ENCODE measurements around the gene TMEM163.

Gene TMEM163

DNA sequence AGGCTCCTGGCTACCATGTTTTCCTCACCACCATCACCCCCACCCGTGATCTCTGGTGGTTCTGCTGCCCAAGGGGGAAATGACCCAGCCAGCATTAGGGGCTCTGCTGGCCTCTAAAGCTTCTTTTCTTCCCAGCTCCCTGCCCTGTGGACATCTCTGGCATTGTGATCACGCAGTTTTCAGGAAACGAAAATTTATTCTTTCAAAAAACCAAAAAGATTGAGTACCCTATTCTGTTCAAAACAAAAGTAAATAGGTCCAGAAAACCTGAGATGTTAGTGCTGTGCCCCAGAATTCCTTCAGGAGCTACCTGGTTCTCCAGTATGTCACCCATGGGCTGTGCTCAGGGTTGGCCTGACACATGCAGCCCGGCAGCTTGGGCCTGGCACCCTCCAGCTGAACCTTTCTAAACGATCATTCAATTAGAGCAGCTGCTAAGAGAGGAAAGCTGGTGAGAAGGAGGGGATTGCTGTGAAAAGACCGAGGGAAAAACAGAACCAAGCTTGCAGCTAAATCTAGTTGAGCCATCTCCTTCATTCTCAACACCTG is 307.4 kb downstream of the TMEM163 start:
- H3K4me2 ChIP-seq (ENCODE audit: low read length), result no peak overlapping the region
- no peaks in the 10 kb centered on the region for H3K27me3 ChIP-seq (ENCODE audit: insufficient read depth, low read length, poor library complexity)
- no CpG with 5 or more reads among the region's 6 CpGs for WGBS (ENCODE audit: extremely low coverage, insufficient coverage, low lambda C conversion rate)
- no peak overlapping the region for H3K9ac ChIP-seq (ENCODE audit: low read length)
- no peak for DNase-seq
- no peak overlapping the region for H4K8ac ChIP-seq (ENCODE audit: low read depth, low read length)
- H2BK120ac ChIP-seq (ENCODE audit: low read depth, low read length), result no peak overlapping the region
- H3K79me2 ChIP-seq (ENCODE audit: control insufficient read depth, insufficient read depth, low read length), result no peaks in the 10 kb centered on the region
- H2AK5ac ChIP-seq (ENCODE audit: low read length), result no peak overlapping the region
- H3K4ac ChIP-seq (ENCODE audit: low read depth, low read length), result no peak overlapping the region
- H3K23ac ChIP-seq (ENCODE audit: low read length), result no peak overlapping the region
- H3K18ac ChIP-seq (ENCODE audit: low read length), result no peak overlapping the region
- no peaks in the 10 kb centered on the region for H3K36me3 ChIP-seq (ENCODE audit: control insufficient read depth, insufficient read depth, low read length)
- no peak overlapping the region for H3K4me3 ChIP-seq (ENCODE audit: low read length)
- H3K27ac ChIP-seq (ENCODE audit: low read depth, low read length), result no peak overlapping the region
- peaks cover 2% of the 10 kb centered on the region for H3K4me1 ChIP-seq (ENCODE audit: control insufficient read depth, low read depth, low read length)
- H3K56ac ChIP-seq (ENCODE audit: low read length), result peak overlapping the region; percentile 64
- no peak overlapping the region for H2BK15ac ChIP-seq (replicated peaks; ENCODE audit: low read depth)
- no peak overlapping the region for H4K5ac ChIP-seq (ENCODE audit: low read length)
- H2BK5ac ChIP-seq (ENCODE audit: low read length), result no peak overlapping the region
- H3K79me1 ChIP-seq (ENCODE audit: low read length), result no peaks in the 10 kb centered on the region

DNA sequence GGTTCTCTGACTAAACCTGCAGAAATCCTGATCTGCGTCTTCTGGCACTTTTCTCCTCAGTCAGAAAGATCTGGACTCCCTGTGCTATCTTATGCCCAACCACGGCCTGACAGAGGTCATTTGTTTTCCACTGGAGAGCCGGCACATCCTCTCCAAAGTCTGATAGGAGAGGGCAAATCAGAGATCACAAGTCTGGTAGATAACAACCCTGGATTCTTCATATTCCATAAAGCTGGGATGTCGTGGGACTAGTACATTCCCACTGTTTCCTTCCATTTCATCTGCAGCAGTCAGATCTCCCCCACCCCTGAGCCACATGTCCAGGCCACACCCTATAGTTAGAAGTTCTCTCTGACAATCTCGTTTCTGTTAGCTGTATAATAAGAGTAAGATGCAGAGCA is 308.0 kb downstream of the TMEM163 start:
- no peak for DNase-seq
- Histone ChIP-seq H3K23ac (ENCODE audit: low read length) (no peak overlapping the region), H4K8ac (ENCODE audit: low read depth, low read length) (no peak overlapping the region), H3K4me1 (ENCODE audit: control insufficient read depth, low read depth, low read length) (peaks cover 2% of the 10 kb centered on the region), H2BK15ac (replicated peaks; ENCODE audit: low read depth) (no peak overlapping the region), H3K9ac (ENCODE audit: low read length) (no peak overlapping the region), H3K18ac (ENCODE audit: low read length) (no peak overlapping the region), H2BK5ac (ENCODE audit: low read length) (no peak overlapping the region), H3K27me3 (ENCODE audit: insufficient read depth, low read length, poor library complexity) (no peaks in the 10 kb centered on the region), H3K27ac (ENCODE audit: low read depth, low read length) (no peak overlapping the region), H3K36me3 (ENCODE audit: control insufficient read depth, insufficient read depth, low read length) (no peaks in the 10 kb centered on the region), H3K4ac (ENCODE audit: low read depth, low read length) (no peak overlapping the region), H3K79me2 (ENCODE audit: control insufficient read depth, insufficient read depth, low read length) (no peaks in the 10 kb centered on the region), H2BK120ac (ENCODE audit: low read depth, low read length) (no peak overlapping the region), H3K4me2 (ENCODE audit: low read length) (no peak overlapping the region), H3K79me1 (ENCODE audit: low read length) (no peaks in the 10 kb centered on the region), H2AK5ac (ENCODE audit: low read length) (no peak overlapping the region), H3K4me3 (ENCODE audit: low read length) (no peak overlapping the region), H4K5ac (ENCODE audit: low read length) (no peak overlapping the region), H3K56ac (ENCODE audit: low read length) (no peak overlapping the region)
- no CpG with 5 or more reads among the region's 5 CpGs for WGBS (ENCODE audit: extremely low coverage, insufficient coverage, low lambda C conversion rate)

- no CpG with 5 or more reads among the region's 2 CpGs for WGBS (ENCODE audit: extremely low coverage, insufficient coverage, low lambda C conversion rate)
- Histone ChIP-seq H2BK5ac (ENCODE audit: low read length) (no peak overlapping the region), H3K79me1 (ENCODE audit: low read length) (no peaks in the 10 kb centered on the region), H3K79me2 (ENCODE audit: control insufficient read depth, insufficient read depth, low read length) (no peaks in the 10 kb centered on the region), H3K56ac (ENCODE audit: low read length) (no peak overlapping the region), H3K9ac (ENCODE audit: low read length) (no peak overlapping the region), H2BK120ac (ENCODE audit: low read depth, low read length) (no peak overlapping the region), H2BK15ac (replicated peaks; ENCODE audit: low read depth) (no peak overlapping the region), H3K18ac (ENCODE audit: low read length) (no peak overlapping the region), H3K36me3 (ENCODE audit: control insufficient read depth, insufficient read depth, low read length) (no peaks in the 10 kb centered on the region), H3K4ac (ENCODE audit: low read depth, low read length) (no peak overlapping the region), H3K4me1 (ENCODE audit: control insufficient read depth, low read depth, low read length) (peaks cover 2% of the 10 kb centered on the region), H2AK5ac (ENCODE audit: low read length) (no peak overlapping the region), H3K4me2 (ENCODE audit: low read length) (no peak overlapping the region), H4K5ac (ENCODE audit: low read length) (no peak overlapping the region), H3K23ac (ENCODE audit: low read length) (no peak overlapping the region), H4K8ac (ENCODE audit: low read depth, low read length) (no peak overlapping the region), H3K27ac (ENCODE audit: low read depth, low read length) (no peak overlapping the region), H3K4me3 (ENCODE audit: low read length) (no peak overlapping the region), H3K27me3 (ENCODE audit: insufficient read depth, low read length, poor library complexity) (no peaks in the 10 kb centered on the region)
- no peak for DNase-seq
These were observed 308.8 kb downstream of the TMEM163 start for GRCh38 chr2:134410006-134410405.

DNA sequence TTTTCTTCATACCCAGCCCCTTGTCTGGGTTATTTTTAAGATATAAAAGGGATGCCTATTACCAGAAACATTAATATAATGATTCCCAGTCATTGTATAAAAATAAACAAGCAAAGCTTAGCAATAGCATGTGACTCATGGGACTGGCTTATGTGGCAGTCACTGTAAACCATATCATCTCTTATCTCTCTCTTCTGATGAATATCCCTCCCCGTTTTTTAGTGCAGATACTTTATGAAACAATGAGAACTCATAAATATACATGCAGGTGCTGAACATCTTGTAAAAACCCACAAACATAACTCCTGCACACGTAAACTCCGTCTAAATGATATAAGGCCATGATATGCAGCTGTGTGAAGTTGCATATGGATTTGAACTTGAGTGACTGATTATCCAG is 310.0 kb downstream of the TMEM163 start:
- Histone ChIP-seq H2BK120ac (ENCODE audit: low read depth, low read length) (no peak overlapping the region), H2BK5ac (ENCODE audit: low read length) (no peak overlapping the region), H3K36me3 (ENCODE audit: control insufficient read depth, insufficient read depth, low read length) (no peaks in the 10 kb centered on the region), H4K5ac (ENCODE audit: low read length) (no peak overlapping the region), H3K79me1 (ENCODE audit: low read length) (no peaks in the 10 kb centered on the region), H4K8ac (ENCODE audit: low read depth, low read length) (no peak overlapping the region), H3K4ac (ENCODE audit: low read depth, low read length) (no peak overlapping the region), H3K27me3 (ENCODE audit: insufficient read depth, low read length, poor library complexity) (no peaks in the 10 kb centered on the region), H3K9ac (ENCODE audit: low read length) (no peak overlapping the region), H2BK15ac (replicated peaks; ENCODE audit: low read depth) (no peak overlapping the region), H3K79me2 (ENCODE audit: control insufficient read depth, insufficient read depth, low read length) (no peaks in the 10 kb centered on the region), H3K56ac (ENCODE audit: low read length) (no peak overlapping the region), H3K4me3 (ENCODE audit: low read length) (no peak overlapping the region), H3K18ac (ENCODE audit: low read length) (no peak overlapping the region), H3K4me2 (ENCODE audit: low read length) (no peak overlapping the region), H2AK5ac (ENCODE audit: low read length) (no peak overlapping the region), H3K4me1 (ENCODE audit: control insufficient read depth, low read depth, low read length) (peaks cover 2% of the 10 kb centered on the region), H3K23ac (ENCODE audit: low read length) (no peak overlapping the region), H3K27ac (ENCODE audit: low read depth, low read length) (no peak overlapping the region)
- no CpG with 5 or more reads among the region's 3 CpGs for WGBS (ENCODE audit: extremely low coverage, insufficient coverage, low lambda C conversion rate)
- DNase-seq, result no peak

- no peak overlapping the region for H3K27ac ChIP-seq (ENCODE audit: low read depth, low read length)
These were observed 310.4 kb downstream of the TMEM163 start for GRCh38 chr2:134408386-134408785.

DNA sequence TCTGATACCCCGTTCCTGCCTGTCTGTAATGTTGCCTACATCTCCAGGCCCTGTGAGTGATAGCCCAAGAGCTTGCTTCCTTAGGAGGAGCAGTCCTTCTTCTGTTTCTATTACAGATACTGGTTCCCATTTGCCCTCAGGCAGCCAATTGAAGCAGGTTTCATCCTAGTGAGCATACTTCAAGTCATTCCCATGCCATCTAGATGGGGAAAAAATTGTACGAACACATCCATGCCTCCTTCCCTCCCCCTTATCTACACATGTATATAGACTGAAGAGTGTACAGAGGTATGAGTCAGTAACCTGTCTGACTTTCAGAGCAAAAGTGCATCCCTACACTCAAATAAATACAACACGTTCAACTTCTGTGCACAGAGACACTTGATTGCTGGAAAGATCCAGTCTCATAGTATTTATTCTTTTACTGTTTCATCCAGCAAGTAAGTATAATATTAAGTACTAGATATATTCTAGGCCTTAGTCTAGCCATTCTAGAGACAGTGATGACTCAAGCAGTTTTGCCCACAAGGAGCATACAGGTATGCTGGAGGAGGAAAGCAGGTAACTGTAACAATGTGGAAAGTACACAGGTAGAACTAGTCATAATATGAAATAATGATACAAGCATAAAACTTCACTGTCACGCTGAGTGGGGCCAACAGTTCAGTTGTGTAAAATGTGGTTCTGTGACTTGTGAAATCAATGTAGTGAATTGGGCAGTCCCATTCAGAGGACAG is 311.5 kb downstream of the TMEM163 start:
- Histone ChIP-seq H4K8ac (ENCODE audit: low read depth, low read length) (no peak overlapping the region), H3K79me1 (ENCODE audit: low read length) (no peaks in the 10 kb centered on the region), H3K9ac (ENCODE audit: low read length) (no peak overlapping the region), H3K4me1 (ENCODE audit: control insufficient read depth, low read depth, low read length) (peaks cover 2% of the 10 kb centered on the region), H2BK5ac (ENCODE audit: low read length) (no peak overlapping the region), H2BK120ac (ENCODE audit: low read depth, low read length) (no peak overlapping the region), H3K79me2 (ENCODE audit: control insufficient read depth, insufficient read depth, low read length) (no peaks in the 10 kb centered on the region), H3K27ac (ENCODE audit: low read depth, low read length) (no peak overlapping the region), H3K4me3 (ENCODE audit: low read length) (no peak overlapping the region), H3K36me3 (ENCODE audit: control insufficient read depth, insufficient read depth, low read length) (no peaks in the 10 kb centered on the region), H4K5ac (ENCODE audit: low read length) (no peak overlapping the region), H3K27me3 (ENCODE audit: insufficient read depth, low read length, poor library complexity) (no peaks in the 10 kb centered on the region), H2BK15ac (replicated peaks; ENCODE audit: low read depth) (no peak overlapping the region), H3K18ac (ENCODE audit: low read length) (no peak overlapping the region), H3K56ac (ENCODE audit: low read length) (no peak overlapping the region), H3K4ac (ENCODE audit: low read depth, low read length) (no peak overlapping the region), H3K4me2 (ENCODE audit: low read length) (no peak overlapping the region), H3K23ac (ENCODE audit: low read length) (no peak overlapping the region), H2AK5ac (ENCODE audit: low read length) (no peak overlapping the region)
- no CpG with 5 or more reads among the region's 4 CpGs for WGBS (ENCODE audit: extremely low coverage, insufficient coverage, low lambda C conversion rate)
- DNase-seq, result no peak

More at GRCh38 chr2:134408386-134408785, 310.4 kb downstream of the TMEM163 start:
- Histone ChIP-seq H3K9ac (ENCODE audit: low read length) (no peak overlapping the region), H3K4me3 (ENCODE audit: low read length) (no peak overlapping the region), H3K36me3 (ENCODE audit: control insufficient read depth, insufficient read depth, low read length) (no peaks in the 10 kb centered on the region), H3K23ac (ENCODE audit: low read length) (no peak overlapping the region), H3K4ac (ENCODE audit: low read depth, low read length) (no peak overlapping the region), H3K4me1 (ENCODE audit: control insufficient read depth, low read depth, low read length) (peaks cover 2% of the 10 kb centered on the region), H2BK5ac (ENCODE audit: low read length) (no peak overlapping the region), H3K56ac (ENCODE audit: low read length) (no peak overlapping the region), H2BK120ac (ENCODE audit: low read depth, low read length) (no peak overlapping the region), H4K8ac (ENCODE audit: low read depth, low read length) (no peak overlapping the region), H3K27me3 (ENCODE audit: insufficient read depth, low read length, poor library complexity) (no peaks in the 10 kb centered on the region), H2AK5ac (ENCODE audit: low read length) (no peak overlapping the region), H2BK15ac (replicated peaks; ENCODE audit: low read depth) (no peak overlapping the region), H3K79me1 (ENCODE audit: low read length) (no peaks in the 10 kb centered on the region), H3K4me2 (ENCODE audit: low read length) (no peak overlapping the region), H3K79me2 (ENCODE audit: control insufficient read depth, insufficient read depth, low read length) (no peaks in the 10 kb centered on the region), H4K5ac (ENCODE audit: low read length) (no peak overlapping the region), H3K18ac (ENCODE audit: low read length) (no peak overlapping the region)
- DNase-seq, result no peak
- WGBS (ENCODE audit: extremely low coverage, insufficient coverage, low lambda C conversion rate), result no CpG with 5 or more reads among the region's 3 CpGs

Data from mesendoderm (in vitro differentiated cells).